ENCODE data around the gene DPP4. TPM values are rescaled to one million over a fixed set of nuclear protein-coding genes. Genes with fewer than 3 reads are reported as not detected.

Gene DPP4
- total and polyA plus RNA-seq, 2 of the 13 experiments (the other 11 are each of a cell fraction or from before 2014, with no cell fraction given) = 39.4 to 109 TPM

GRCh38 chr2:162085090-162085891, 11.3 kb upstream of the DPP4 start (continued):
- TF ChIP-seq ZBTB38 (CRISPR knock-in tag; IDR thresholded peaks at IDR 0.05) (no peak), ISL2 (CRISPR knock-in tag; IDR thresholded peaks at IDR 0.05) (peak; percentile 64; the same call in 1 of the 2 replicates), ZNF775 (CRISPR knock-in tag; IDR thresholded peaks at IDR 0.05; ENCODE audit: borderline replicate concordance) (no peak), TGIF2 (CRISPR knock-in tag; IDR thresholded peaks at IDR 0.05) (no peak), TSC22D2 (CRISPR knock-in tag; IDR thresholded peaks at IDR 0.05; ENCODE audit: borderline replicate concordance) (no peak), KDM5A (IDR thresholded peaks at IDR 0.05; ENCODE audit: borderline replicate concordance, low read length) (no peak), PHF20 (CRISPR knock-in tag; IDR thresholded peaks at IDR 0.05) (no peak), ZNF878 (CRISPR knock-in tag; IDR thresholded peaks at IDR 0.05) (no peak), FOXK1 (CRISPR knock-in tag; IDR thresholded peaks at IDR 0.05; ENCODE audit: borderline replicate concordance, low read depth) (peak; percentile 20; the same call in 1 of the 2 replicates), BRCA1 (CRISPR knock-in tag; IDR thresholded peaks at IDR 0.05) (no peak), ZNF749 (CRISPR knock-in tag; IDR thresholded peaks at IDR 0.05; ENCODE audit: borderline replicate concordance) (no peak), ZBTB33 (CRISPR knock-in tag; IDR thresholded peaks at IDR 0.05) (no peak), ATF4 (CRISPR knock-in tag; IDR thresholded peaks at IDR 0.05) (no peak), ATAD3A (CRISPR knock-in tag; IDR thresholded peaks at IDR 0.05) (no peak), ZUFSP (CRISPR knock-in tag; IDR thresholded peaks at IDR 0.05; ENCODE audit: borderline replicate concordance) (no peak), ZFP36L1 (CRISPR knock-in tag; IDR thresholded peaks at IDR 0.05) (no peak), EP300 (IDR thresholded peaks at IDR 0.05; ENCODE audit: low read depth in 2 of 2, low read length in 2 of 2) (peak in 1 of 2 experiments; percentile 86; a peak in 2 of 4 replicates), EP300 (CRISPR knock-in tag; IDR thresholded peaks at IDR 0.05; ENCODE audit: borderline replicate concordance) (no peak), SAP130 (CRISPR knock-in tag; IDR thresholded peaks at IDR 0.05; ENCODE audit: low read depth) (peak; percentile 77), ZNF501 (CRISPR knock-in tag; IDR thresholded peaks at IDR 0.05) (no peak), SMAD1 (CRISPR knock-in tag; IDR thresholded peaks at IDR 0.05; ENCODE audit: borderline replicate concordance, low read depth) (no peak), NR2F6 (IDR thresholded peaks at IDR 0.05) (peak; percentile 33; the same call in 1 of the 2 replicates), NR2F6 (CRISPR knock-in tag; IDR thresholded peaks at IDR 0.05) (peak; percentile 38; the same call in 1 of the 2 replicates), SSRP1 (CRISPR knock-in tag; IDR thresholded peaks at IDR 0.05) (no peak), ZNF660 (CRISPR knock-in tag; IDR thresholded peaks at IDR 0.05; ENCODE audit: borderline replicate concordance, low read depth) (no peak), JDP2 (CRISPR knock-in tag; IDR thresholded peaks at IDR 0.05; ENCODE audit: borderline replicate concordance) (no peak), NCOR1 (IDR thresholded peaks at IDR 0.05; ENCODE audit: borderline replicate concordance, low read length) (peak; percentile 68)
